Right lobe of liver (tissue), 6 donors: ENCODE measurements around the gene AADACL4. TPM values are rescaled to one million over a fixed set of nuclear protein-coding genes. Genes with fewer than 3 reads are reported as not detected.

Experiments
- ATAC-seq, 4 donors: fragments of 200-7000 bp; cut with Tn5 transposase; one replicate each; pipeline ENCODE4 v1.9.1; 2020; ENCODE audit warnings: mild to moderate bottlenecking in 4 of 4, moderate library complexity in 4 of 4
- DNase-seq, 3 donors: peaks; one replicate each; pipeline ENCODE4 v3.0.0-alpha.2; 2020
- H3K27ac ChIP-seq, 3 donors: fragments of 200-600 bp; one replicate each; pipeline ENCODE4 v1.8.0; 2022
- H3K27me3 ChIP-seq, 2 donors: fragments of 200-600 bp; one replicate each; pipeline ENCODE4 v1.8.0; 2022
- H3K36me3 ChIP-seq, 4 donors: fragments of 200-600 bp; sonication (generic) in 1 of 4; one replicate each; pipeline versions ENCODE4 v1.5.1 to v1.8.0; 2017 to 2022; ENCODE audit warnings: control low read depth in 1 of 4
- H3K4me1 ChIP-seq, 4 donors: fragments of 200-600 bp; sonication (generic) in 1 of 4; one replicate each; pipeline versions ENCODE4 v1.5.1 to v1.8.0; 2017 to 2022; ENCODE audit warnings: control low read depth in 1 of 4
- H3K4me3 ChIP-seq, 3 donors: fragments of 200-600 bp; one replicate each; pipeline ENCODE4 v1.8.0; 2022
- H3K9me3 ChIP-seq, 4 donors: fragments of 200-600 bp; sonication (generic) in 1 of 4; one replicate each; pipeline versions ENCODE4 v1.5.1 to v1.8.0; 2017 to 2022; ENCODE audit warnings: control low read depth in 1 of 4
- POLR2A ChIP-seq: fragments of 450-650 bp; IDR thresholded peaks from one replicate; pipeline ENCODE4 v1.6.1; 2017; ENCODE audit warnings: antibody characterized with exemption, mild to moderate bottlenecking
- WGBS: methylation state at CpG from one replicate; pipeline ENCODE4 v1.1.6; 2018; ENCODE audit warnings: low coverage, low lambda C conversion rate; ENCODE audit not compliant: insufficient coverage; ENCODE audit errors: missing lambda C conversion rate; 5-methylcytosine and 5-hydroxymethylcytosine counted together
- intact Hi-C, 2 donors: fragments of 100-400 bp; cut with DNase I; formaldehyde crosslinking; loops; one replicate each; pipeline versions ENCODE4 v1.11.2 to v1.14.1; 2022
- total RNA-seq, 6 experiments: library from RNA; depleted of rRNA in 2 of 6; stranded (reverse); fragments of >200 nt in 2 of 6; fragmentation: NEBNext Ultra II Directional in 3 of 6; extraction: Animal tissue kit (Norgen Biotek cat#: 25700) in 3 of 6; gene quantifications; one replicate each; pipeline versions ENCODE4 v1.1.0 to v1.2.4, GENCODE V29; 2016 to 2023
- TF ChIP-seq, protein P1 (sequence below), 4 donors: fragments of 200-600 bp in 3 of 4; fragments of 450-650 bp in 1 of 4; IDR thresholded peaks; one replicate each; pipeline versions ENCODE4 v1.5.1 to v1.8.0; 2016 to 2022; ENCODE audit warnings: antibody characterized with exemption in 4 of 4, mild to moderate bottlenecking in 2 of 4
- donor health status: DM: no; HTN: yes; CAD: no.
- donor health status: DM: no; HTN: no; CAD: no.
- donor health status: DM: no; HTN: no; CAD: no.
- donor health status: DM: no; HTN: yes; CAD: no.
- donor health status: DM: no; HTN: yes; CAD: no.

AADACL4 gene
- total RNA-seq, 6 experiments from 2014 or later: not detected

DNA sequence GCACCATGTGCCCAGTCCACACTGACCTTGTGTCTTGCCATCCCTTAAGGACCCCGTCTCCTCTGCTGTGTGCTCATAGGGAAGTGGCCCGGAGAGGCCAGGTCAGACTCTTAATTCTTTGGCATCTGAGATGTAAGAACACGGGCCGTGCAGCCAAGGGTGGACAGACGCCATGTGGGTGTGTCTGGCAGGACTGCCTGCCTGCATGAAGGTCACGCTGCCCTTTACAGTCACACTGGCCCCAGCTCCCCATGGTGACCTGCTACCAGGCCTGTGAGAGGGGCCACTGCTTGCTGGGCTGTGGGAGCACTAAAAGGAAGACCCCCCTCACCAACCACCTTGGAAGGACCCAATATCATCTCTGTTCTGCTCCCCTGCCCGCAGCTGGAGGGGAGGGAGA is 43.5 kb upstream of the AADACL4 start:
- peaks cover 3 to 94% (median 55%) of the 10 kb centered on the region in 4 donors for H3K4me1 ChIP-seq
- no peaks in the 10 kb centered on the region for H3K36me3 ChIP-seq
- H3K4me3 ChIP-seq: no peak overlapping the region
- no CpG with 5 or more reads among the region's 7 CpGs for WGBS
- no peaks in the 10 kb centered on the region for H3K27me3 ChIP-seq
- H3K9me3 ChIP-seq: no peaks in the 10 kb centered on the region
- ATAC-seq: peak; percentile 2 to 38 (median 26)
- TF ChIP-seq, protein P1, sequence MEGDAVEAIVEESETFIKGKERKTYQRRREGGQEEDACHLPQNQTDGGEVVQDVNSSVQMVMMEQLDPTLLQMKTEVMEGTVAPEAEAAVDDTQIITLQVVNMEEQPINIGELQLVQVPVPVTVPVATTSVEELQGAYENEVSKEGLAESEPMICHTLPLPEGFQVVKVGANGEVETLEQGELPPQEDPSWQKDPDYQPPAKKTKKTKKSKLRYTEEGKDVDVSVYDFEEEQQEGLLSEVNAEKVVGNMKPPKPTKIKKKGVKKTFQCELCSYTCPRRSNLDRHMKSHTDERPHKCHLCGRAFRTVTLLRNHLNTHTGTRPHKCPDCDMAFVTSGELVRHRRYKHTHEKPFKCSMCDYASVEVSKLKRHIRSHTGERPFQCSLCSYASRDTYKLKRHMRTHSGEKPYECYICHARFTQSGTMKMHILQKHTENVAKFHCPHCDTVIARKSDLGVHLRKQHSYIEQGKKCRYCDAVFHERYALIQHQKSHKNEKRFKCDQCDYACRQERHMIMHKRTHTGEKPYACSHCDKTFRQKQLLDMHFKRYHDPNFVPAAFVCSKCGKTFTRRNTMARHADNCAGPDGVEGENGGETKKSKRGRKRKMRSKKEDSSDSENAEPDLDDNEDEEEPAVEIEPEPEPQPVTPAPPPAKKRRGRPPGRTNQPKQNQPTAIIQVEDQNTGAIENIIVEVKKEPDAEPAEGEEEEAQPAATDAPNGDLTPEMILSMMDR (IDR thresholded peaks at IDR 0.05): no peak
- no peak for TF ChIP-seq POLR2A
- DNase-seq: peak; percentile 67 to 91 (median 89)
- peak overlapping the region; percentile 48 to 96 (median 89) for H3K27ac ChIP-seq
- intact Hi-C loops: no loop called here

DNA sequence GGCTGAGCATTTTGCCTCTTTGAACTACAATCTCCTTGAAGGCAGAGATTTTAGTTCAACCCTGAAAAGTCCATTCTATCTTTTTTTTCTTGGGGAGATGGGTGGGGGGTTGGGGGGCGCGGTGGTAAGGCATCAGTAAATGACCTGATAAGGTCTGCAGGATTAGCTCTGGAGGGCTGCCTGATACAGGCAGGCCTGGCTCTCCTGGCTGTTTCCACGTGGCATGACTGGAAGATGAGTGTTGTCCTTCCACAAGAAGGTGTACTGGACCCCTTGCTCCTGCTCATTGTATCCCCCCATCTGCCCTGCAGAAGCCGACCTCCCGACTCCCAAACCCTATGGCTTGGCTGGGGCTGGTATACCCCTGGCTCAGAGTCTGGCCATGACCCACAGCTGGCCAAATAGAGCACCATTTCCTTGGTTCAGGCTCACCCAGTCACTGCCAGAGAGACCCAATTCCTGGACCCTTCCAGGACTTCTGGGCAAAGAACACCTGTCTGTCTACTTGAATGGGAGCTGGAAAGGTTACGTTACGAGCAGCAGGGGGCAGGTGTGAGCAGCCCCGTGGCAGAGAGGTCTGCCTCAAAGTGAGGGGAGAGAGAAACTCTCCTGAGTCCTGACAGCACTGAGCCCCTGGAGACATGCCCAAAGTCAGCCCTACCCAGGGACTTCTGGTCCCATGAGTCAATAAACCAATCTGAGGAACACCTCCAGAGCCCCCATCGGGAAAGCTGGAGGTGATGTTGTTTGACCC is 42.8 kb upstream of the AADACL4 start:
- WGBS: 22% methylated on average over 4 of the region's 9 CpGs
- Histone ChIP-seq H3K36me3 (no peaks in the 10 kb centered on the region), H3K27ac (peak overlapping the region; percentile 55 to 96 (median 89)), H3K27me3 (no peaks in the 10 kb centered on the region), H3K4me3 (no peak overlapping the region), H3K9me3 (no peaks in the 10 kb centered on the region), H3K4me1 (peaks cover 3 to 99% (median 54%) of the 10 kb centered on the region in 4 donors)
- TF ChIP-seq POLR2A: no peak
- TF ChIP-seq, protein P1 (IDR thresholded peaks at IDR 0.05): peak; percentile 46 to 65 (median 50)
- DNase-seq (peak in 1 of 3 donors; percentile 58), ATAC-seq (peak; percentile 8 to 28 (median 22))
- intact Hi-C loops: no loop called here

DNA sequence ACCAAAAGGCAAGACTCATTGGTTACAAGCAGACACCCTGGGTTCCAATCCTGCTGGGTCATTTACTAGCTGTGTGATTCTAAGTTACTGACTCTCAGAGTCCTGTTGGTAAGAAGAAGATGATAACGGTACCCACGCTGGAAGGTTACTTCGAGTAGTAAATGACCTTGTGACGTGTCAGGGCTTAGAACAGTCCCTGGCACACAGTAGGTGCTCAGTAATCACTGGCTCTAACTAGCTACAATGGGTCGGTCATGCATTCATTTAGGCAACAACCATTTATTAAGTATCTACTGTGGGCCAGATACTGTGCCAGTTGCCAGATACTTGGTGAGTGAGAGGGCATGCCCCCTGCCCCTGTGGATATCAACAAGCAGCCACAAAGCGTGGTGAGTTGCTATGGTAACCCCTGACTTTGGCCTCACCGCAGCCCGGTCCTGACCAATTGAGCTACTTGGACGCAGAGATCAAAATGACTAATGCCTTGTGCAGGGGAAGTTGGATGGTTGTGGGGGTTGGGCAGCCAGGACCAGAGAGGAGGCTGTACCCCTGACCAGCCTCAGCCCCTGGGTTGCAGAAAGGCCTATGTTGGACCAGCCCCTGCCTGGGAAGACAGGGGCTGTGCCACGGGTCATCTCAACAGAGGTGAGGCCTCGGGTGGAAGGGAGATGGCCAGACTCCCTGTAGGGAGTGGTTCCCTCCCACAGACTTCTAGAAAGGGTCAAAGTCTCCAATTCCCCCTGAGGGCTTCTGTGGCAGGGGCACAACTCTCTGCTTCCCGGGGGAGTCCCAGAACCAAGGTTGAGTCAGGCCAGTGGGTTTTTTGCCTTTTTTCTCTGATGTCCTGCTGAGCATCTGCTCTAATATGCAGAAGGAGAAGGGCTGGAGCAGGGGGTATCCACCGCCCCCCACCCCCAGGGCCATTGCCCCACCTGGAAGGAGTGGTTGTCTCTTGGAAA is 41.9 kb upstream of the AADACL4 start:
- ATAC-seq (peak; percentile 2 to 52 (median 20)), DNase-seq (peak; percentile 72 to 80 (median 73))
- Histone ChIP-seq H3K36me3 (no peaks in the 10 kb centered on the region), H3K27ac (peak overlapping the region; percentile 55 to 89 (median 72)), H3K4me3 (no peak overlapping the region), H3K27me3 (no peaks in the 10 kb centered on the region), H3K4me1 (peaks cover 3 to 94% (median 50%) of the 10 kb centered on the region in 4 donors), H3K9me3 (no peaks in the 10 kb centered on the region)
- TF ChIP-seq, protein P1 (IDR thresholded peaks at IDR 0.05): no peak
- no peak for TF ChIP-seq POLR2A
- WGBS: 69% methylated on average over 5 of the region's 13 CpGs
- intact Hi-C loops: no loop called here

DNA sequence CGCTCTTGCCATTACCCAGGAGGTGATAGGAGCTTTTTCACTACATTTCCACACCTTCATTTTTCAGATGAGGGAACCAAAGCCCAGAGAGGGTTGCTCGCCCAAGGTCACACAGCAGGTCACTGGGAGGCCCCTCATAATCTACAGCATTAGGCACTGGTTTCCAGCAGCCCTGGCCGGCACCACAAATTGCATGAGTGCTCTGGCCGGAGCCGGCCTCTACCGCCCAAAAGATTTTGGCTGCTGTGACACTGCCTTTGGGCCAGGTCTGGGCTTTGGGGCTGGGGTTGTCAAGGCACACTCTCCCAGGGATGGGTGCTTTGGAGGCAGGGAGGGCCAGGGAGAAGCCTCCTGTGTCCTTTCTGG is 41.2 kb upstream of the AADACL4 start:
- Histone ChIP-seq H3K27ac (peak overlapping the region; percentile 53 to 89 (median 72)), H3K4me3 (no peak overlapping the region), H3K27me3 (no peaks in the 10 kb centered on the region), H3K4me1 (peaks cover 0 to 94% (median 49%) of the 10 kb centered on the region in 4 donors), H3K36me3 (no peaks in the 10 kb centered on the region), H3K9me3 (no peaks in the 10 kb centered on the region)
- WGBS: 60% methylated on average over 1 of the region's 6 CpGs
- DNase-seq (no peak), ATAC-seq (no peak)
- TF ChIP-seq POLR2A: no peak
- TF ChIP-seq, protein P1 (IDR thresholded peaks at IDR 0.05): no peak
- intact Hi-C loops: no loop called here
